Fibroblast of lung (primary cell): ENCODE results near the gene ADORA1. TPM values are rescaled to one million over a fixed set of nuclear protein-coding genes. Genes with fewer than 3 reads are reported as not detected.

Experiments
- DNase-seq, 2 donors: peaks; one replicate each; pipeline versions ENCODE4 v3.0.0 to v3.0.0-alpha.2; 2010; ENCODE audit warnings: low read depth in 2 of 2
- H2AFZ ChIP-seq: 2 replicates; pipeline ENCODE4 v1.5.1; 2012; ENCODE audit warnings: low read length, control low read depth, inconsistent platforms
- H3K27ac ChIP-seq: 2 replicates; pipeline ENCODE4 v1.5.1; 2011; ENCODE audit warnings: low read length, control low read depth; ENCODE audit not compliant: insufficient read depth
- H3K27me3 ChIP-seq: 2 replicates; pipeline ENCODE4 v1.5.1; 2011; ENCODE audit warnings: mild to moderate bottlenecking, low read length; ENCODE audit not compliant: control insufficient read depth, insufficient read depth
- H3K36me3 ChIP-seq: 2 replicates; pipeline ENCODE4 v1.5.1; 2011; ENCODE audit warnings: low read length; ENCODE audit not compliant: control insufficient read depth, insufficient read depth
- H3K4me1 ChIP-seq: 2 replicates; pipeline ENCODE4 v1.5.1; 2011; ENCODE audit warnings: low read length; ENCODE audit not compliant: control insufficient read depth, insufficient read depth; ENCODE audit errors: extremely low read depth
- H3K4me2 ChIP-seq: 2 replicates; pipeline ENCODE4 v1.5.1; 2011; ENCODE audit warnings: low read length, control low read depth; ENCODE audit not compliant: insufficient read depth; ENCODE audit errors: extremely low read depth
- H3K4me3 ChIP-seq, 4 experiments: fragments of 200-600 bp in 1 of 4; sonication (generic) in 1 of 4; replicated peaks in 1 of 4; 2 replicates each; pipeline ENCODE4 v1.5.1; 2011 to 2016; ENCODE audit warnings: low read length in 4 of 4, low read depth in 3 of 4, mild to moderate bottlenecking in 3 of 4, control low read depth in 2 of 4, inconsistent platforms in 1 of 4, mixed read lengths in 1 of 4; ENCODE audit not compliant: insufficient read depth in 1 of 4; ENCODE audit errors: control extremely low read depth in 1 of 4
- H3K79me2 ChIP-seq: 2 replicates; pipeline ENCODE4 v1.5.1; 2012; ENCODE audit warnings: mild to moderate bottlenecking, low read length, inconsistent platforms; ENCODE audit not compliant: control insufficient read depth, insufficient read depth
- H3K9ac ChIP-seq: 2 replicates; pipeline ENCODE4 v1.5.1; 2011; ENCODE audit warnings: mild to moderate bottlenecking, low read length, control low read depth; ENCODE audit not compliant: insufficient read depth
- H3K9me3 ChIP-seq: 2 replicates; pipeline ENCODE4 v1.5.1; 2012; ENCODE audit warnings: low read depth, low read length; ENCODE audit not compliant: control insufficient read depth, insufficient read depth
- H4K20me1 ChIP-seq: 2 replicates; pipeline ENCODE4 v1.5.1; 2011; ENCODE audit warnings: low read length; ENCODE audit not compliant: control insufficient read depth, insufficient read depth; ENCODE audit errors: extremely low read depth
- EZH2 ChIP-seq: IDR thresholded peaks from 2 replicates; pipeline ENCODE4 v1.5.1; 2012; ENCODE audit warnings: low read length, control low read depth, mild to moderate bottlenecking; ENCODE audit errors: missing control alignments
- polyA plus RNA-seq, 2 donors: library from polyadenylated mRNA; depleted of rRNA in 1 of 2; stranded (reverse) in 1 of 2; unstranded in 1 of 2; fragments of >200 nt; gene quantifications; 2 replicates each; pipeline ENCODE4 v1.2.1, GENCODE V29; 2011 to 2012; ENCODE audit warnings: missing spikeins in 1 of 2
- total RNA-seq: library from RNA; depleted of rRNA; stranded (reverse); fragments of >200 nt; gene quantifications from 2 replicates; pipeline ENCODE4 v1.2.1, GENCODE V29; 2014
- TF ChIP-seq, protein P1 (sequence below), 2 donors: IDR thresholded peaks in 1 of 2; conservative IDR thresholded peaks in 1 of 2; 1 replicate in 1 of 2; 2 replicates in 1 of 2; pipeline ENCODE4 v1.5.1; 2011 to 2012; ENCODE audit warnings: low read length in 2 of 2, control low read depth in 1 of 2, inconsistent platforms in 1 of 2, low read depth in 1 of 2, mild to moderate bottlenecking in 1 of 2

Gene ADORA1
- total and polyA plus RNA-seq, 2 donors (not counting 1 experiment from before 2014, with no cell fraction given), result 1.5 to 6.1 TPM

DNA sequence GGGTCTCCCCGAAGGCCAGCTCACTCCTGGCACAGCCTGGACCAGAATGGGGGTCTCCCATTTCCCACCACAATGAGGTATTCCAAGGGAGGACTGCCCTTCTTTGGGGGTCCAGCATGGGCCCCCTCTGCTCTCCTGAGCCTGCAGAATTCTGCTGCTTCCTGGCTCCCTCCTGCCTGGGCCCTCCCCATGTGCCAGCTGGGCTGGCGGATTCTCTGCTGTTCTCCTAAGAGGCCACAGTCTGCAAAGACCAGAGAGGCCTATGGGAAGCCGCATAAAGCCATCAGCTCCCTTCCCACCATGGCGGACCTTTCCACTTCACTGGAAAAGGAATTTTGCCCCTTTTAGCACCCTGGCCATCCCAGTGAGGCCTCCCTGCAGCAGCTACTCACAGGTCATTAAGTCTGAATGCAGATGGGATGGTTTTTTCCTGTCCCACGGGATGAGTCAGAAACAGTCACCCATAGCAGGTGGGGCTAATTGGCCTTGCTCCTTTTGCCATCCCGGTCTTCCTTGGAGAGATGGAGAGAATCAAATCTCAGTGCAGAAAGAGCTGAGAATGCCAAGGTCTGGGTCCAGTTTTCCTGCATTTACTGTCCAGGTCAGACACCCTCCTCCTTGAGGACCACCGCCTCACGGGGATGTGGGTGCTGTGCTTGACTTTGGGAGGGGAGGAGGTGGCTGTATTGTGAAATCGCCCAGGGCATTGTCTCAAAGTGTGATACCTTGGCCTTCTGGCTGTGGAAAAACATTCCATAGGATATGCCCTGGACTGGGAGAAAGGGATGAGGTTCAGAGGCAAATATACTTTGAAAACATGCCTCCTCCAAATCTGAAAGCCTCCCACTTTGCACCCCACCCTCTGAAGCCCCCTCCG lies 24.9 kb downstream of the ADORA1 start:
- no peaks in the 10 kb centered on the region for H4K20me1 ChIP-seq
- H3K27me3 ChIP-seq, result peaks cover 2% of the 10 kb centered on the region
- TF ChIP-seq, protein P1, sequence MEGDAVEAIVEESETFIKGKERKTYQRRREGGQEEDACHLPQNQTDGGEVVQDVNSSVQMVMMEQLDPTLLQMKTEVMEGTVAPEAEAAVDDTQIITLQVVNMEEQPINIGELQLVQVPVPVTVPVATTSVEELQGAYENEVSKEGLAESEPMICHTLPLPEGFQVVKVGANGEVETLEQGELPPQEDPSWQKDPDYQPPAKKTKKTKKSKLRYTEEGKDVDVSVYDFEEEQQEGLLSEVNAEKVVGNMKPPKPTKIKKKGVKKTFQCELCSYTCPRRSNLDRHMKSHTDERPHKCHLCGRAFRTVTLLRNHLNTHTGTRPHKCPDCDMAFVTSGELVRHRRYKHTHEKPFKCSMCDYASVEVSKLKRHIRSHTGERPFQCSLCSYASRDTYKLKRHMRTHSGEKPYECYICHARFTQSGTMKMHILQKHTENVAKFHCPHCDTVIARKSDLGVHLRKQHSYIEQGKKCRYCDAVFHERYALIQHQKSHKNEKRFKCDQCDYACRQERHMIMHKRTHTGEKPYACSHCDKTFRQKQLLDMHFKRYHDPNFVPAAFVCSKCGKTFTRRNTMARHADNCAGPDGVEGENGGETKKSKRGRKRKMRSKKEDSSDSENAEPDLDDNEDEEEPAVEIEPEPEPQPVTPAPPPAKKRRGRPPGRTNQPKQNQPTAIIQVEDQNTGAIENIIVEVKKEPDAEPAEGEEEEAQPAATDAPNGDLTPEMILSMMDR (conservative IDR thresholded peaks at IDR 0.05 in 1 of 2, IDR thresholded peaks at IDR 0.05 in 1 of 2; ENCODE audit: low read depth in 1 of 2, low read length in 2 of 2), result no peak
- TF ChIP-seq EZH2, result no peak
- no peaks in the 10 kb centered on the region for H3K9me3 ChIP-seq
- no peaks in the 10 kb centered on the region for H3K36me3 ChIP-seq
- peak in 1 of 2 donors; percentile 92 for DNase-seq
- H3K27ac ChIP-seq, result no peak overlapping the region
- no peak overlapping the region for H2AFZ ChIP-seq
- no peaks in the 10 kb centered on the region for H3K79me2 ChIP-seq
- H3K4me1 ChIP-seq, result peaks cover 18% of the 10 kb centered on the region
- H3K4me2 ChIP-seq, result no peak overlapping the region
- H3K9ac ChIP-seq, result no peak overlapping the region
- no peak overlapping the region for H3K4me3 ChIP-seq

DNA sequence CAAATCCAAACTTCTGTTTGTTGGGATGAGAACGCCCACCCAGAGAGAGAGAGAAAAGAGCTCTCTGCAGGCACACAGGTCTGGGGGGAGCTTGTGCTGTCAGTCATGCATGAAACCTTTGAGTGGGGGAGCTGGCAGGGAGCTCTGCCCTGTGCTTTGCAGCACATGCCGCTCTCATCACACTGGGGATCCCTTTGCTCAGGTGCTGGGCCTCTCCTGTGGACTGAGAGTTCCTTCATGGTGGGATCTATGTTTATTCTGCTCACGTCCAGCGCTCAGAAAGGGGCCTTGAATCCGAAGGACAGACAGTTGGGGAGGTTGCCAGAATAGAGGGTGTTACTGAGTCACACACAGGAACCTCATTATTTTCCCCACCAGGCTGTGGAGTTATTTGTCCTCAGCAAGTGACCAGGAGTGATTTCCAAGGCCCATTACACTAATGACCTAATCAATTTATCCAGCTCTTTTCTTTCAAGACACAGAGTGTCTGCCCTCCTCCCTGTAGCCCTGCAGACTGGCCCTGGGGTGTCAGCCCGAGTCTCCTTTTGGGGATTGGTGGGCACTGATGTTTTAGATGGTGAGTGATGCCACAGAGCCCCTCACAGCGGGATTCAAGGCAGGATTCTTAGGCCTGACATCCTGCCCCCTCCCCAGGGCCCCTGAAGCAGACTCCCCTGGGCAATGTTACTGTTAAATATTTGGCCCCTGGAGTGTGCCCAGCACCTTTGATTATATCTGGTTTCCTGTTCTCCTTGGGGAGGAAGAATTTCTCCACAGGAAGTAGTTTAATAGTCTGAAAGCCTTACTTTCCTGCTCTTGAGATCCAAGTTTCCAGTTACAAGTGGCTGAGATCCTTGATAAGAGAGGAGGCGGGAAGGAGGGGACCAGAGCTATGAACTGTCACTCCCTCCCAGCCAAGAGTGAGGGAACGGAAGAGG lies 25.8 kb downstream of the ADORA1 start:
- Histone ChIP-seq H3K36me3 (no peaks in the 10 kb centered on the region), H3K79me2 (no peaks in the 10 kb centered on the region), H3K4me3 (no peak overlapping the region), H4K20me1 (no peaks in the 10 kb centered on the region), H3K4me1 (peaks cover 18% of the 10 kb centered on the region), H3K27ac (no peak overlapping the region), H2AFZ (no peak overlapping the region), H3K27me3 (peaks cover 2% of the 10 kb centered on the region), H3K9me3 (no peaks in the 10 kb centered on the region), H3K9ac (no peak overlapping the region), H3K4me2 (no peak overlapping the region)
- DNase-seq, result peak in 1 of 2 donors; percentile 36
- no peak for TF ChIP-seq EZH2
- TF ChIP-seq, protein P1 (conservative IDR thresholded peaks at IDR 0.05 in 1 of 2, IDR thresholded peaks at IDR 0.05 in 1 of 2; ENCODE audit: low read depth in 1 of 2, low read length in 2 of 2), result no peak
